GM23338 (cell line): ENCODE measurements around the gene APOL3.

Experiments used
- EZH2 ChIP-seq: fragments of 200-600 bp; sonication (generic); IDR thresholded peaks from one replicate; pipeline ENCODE4 v1.8.0; 2017; ENCODE audit warnings: antibody characterized with exemption, mild to moderate bottlenecking, low read depth; ENCODE audit not compliant: unreplicated experiment
- TF ChIP-seq, protein P1 (sequence below), 2 experiments: fragments of 200-600 bp in 1 of 2; sonication (generic) in 1 of 2; conservative IDR thresholded peaks; 2 replicates each; pipeline versions ENCODE4 v1.5.1 to v1.6.1; 2016 to 2017; ENCODE audit warnings: antibody characterized with exemption in 2 of 2, low read depth in 2 of 2, mild to moderate bottlenecking in 2 of 2, moderate library complexity in 1 of 2

GRCh38 chr22:36148411-36148810, 12.1 kb downstream of the APOL3 start:
- no peak for TF ChIP-seq EZH2
- TF ChIP-seq, protein P1, sequence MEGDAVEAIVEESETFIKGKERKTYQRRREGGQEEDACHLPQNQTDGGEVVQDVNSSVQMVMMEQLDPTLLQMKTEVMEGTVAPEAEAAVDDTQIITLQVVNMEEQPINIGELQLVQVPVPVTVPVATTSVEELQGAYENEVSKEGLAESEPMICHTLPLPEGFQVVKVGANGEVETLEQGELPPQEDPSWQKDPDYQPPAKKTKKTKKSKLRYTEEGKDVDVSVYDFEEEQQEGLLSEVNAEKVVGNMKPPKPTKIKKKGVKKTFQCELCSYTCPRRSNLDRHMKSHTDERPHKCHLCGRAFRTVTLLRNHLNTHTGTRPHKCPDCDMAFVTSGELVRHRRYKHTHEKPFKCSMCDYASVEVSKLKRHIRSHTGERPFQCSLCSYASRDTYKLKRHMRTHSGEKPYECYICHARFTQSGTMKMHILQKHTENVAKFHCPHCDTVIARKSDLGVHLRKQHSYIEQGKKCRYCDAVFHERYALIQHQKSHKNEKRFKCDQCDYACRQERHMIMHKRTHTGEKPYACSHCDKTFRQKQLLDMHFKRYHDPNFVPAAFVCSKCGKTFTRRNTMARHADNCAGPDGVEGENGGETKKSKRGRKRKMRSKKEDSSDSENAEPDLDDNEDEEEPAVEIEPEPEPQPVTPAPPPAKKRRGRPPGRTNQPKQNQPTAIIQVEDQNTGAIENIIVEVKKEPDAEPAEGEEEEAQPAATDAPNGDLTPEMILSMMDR (conservative IDR thresholded peaks at IDR 0.05; ENCODE audit: low read depth in 2 of 2): no peak
